ENCODE measurements around the gene C5. TPM values are rescaled to one million over a fixed set of nuclear protein-coding genes. Genes with fewer than 3 reads are reported as not detected.

C5 gene
- total RNA-seq, 2 donors from 2014 or later, result 1.5 to 1.6 TPM

DNA sequence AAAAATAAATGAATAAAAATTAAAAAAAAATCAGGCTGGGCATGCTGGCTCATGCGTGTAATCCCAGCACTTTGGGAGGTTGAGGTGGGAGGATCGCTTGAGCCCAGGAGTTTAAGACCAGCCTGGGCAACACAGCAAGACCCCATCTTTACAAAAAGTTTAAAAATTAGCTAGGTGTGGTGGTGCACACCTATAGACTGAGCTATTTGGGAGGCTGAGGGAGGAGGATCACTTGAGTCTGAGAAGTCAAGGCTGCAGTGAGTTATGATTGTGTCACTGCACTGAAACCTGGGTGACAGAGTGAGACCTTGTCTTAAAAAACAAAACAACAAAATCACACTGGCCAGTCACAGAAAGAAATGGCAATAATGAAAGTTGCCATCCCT lies 21.3 kb upstream of the C5 start:
- no peaks in the 10 kb centered on the region for H3K9me3 ChIP-seq
- H3K27me3 ChIP-seq, result no peaks in the 10 kb centered on the region
- peak overlapping the region; percentile 7 for H3K27ac ChIP-seq
- DNase-seq, result no peak
- H3K36me3 ChIP-seq, result no peaks in the 10 kb centered on the region
- no peak overlapping the region for H3K9ac ChIP-seq (ENCODE audit: low read depth in 2 of 2, low read length in 2 of 2)
- intact Hi-C loops (cut with DNase I), result no loop called here
- peak overlapping the region; percentile 8 for H3K4me3 ChIP-seq
- H3K4me1 ChIP-seq, result no peaks in the 10 kb centered on the region
- TF ChIP-seq, protein P1, sequence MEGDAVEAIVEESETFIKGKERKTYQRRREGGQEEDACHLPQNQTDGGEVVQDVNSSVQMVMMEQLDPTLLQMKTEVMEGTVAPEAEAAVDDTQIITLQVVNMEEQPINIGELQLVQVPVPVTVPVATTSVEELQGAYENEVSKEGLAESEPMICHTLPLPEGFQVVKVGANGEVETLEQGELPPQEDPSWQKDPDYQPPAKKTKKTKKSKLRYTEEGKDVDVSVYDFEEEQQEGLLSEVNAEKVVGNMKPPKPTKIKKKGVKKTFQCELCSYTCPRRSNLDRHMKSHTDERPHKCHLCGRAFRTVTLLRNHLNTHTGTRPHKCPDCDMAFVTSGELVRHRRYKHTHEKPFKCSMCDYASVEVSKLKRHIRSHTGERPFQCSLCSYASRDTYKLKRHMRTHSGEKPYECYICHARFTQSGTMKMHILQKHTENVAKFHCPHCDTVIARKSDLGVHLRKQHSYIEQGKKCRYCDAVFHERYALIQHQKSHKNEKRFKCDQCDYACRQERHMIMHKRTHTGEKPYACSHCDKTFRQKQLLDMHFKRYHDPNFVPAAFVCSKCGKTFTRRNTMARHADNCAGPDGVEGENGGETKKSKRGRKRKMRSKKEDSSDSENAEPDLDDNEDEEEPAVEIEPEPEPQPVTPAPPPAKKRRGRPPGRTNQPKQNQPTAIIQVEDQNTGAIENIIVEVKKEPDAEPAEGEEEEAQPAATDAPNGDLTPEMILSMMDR (IDR thresholded peaks at IDR 0.05), result no peak

- Histone ChIP-seq H3K9ac (ENCODE audit: low read depth in 2 of 2, low read length in 2 of 2) (no peak overlapping the region), H3K4me3 (no peak overlapping the region), H3K27ac (no peak overlapping the region), H3K4me1 (no peaks in the 10 kb centered on the region), H3K9me3 (no peaks in the 10 kb centered on the region), H3K36me3 (no peaks in the 10 kb centered on the region), H3K27me3 (no peaks in the 10 kb centered on the region)
- TF ChIP-seq, protein P1 (IDR thresholded peaks at IDR 0.05), result no peak
- intact Hi-C loops (cut with DNase I), result no loop called here
- DNase-seq, result no peak
Observed at GRCh38 chr9:121069396-121069795, 19.3 kb upstream of the C5 start.

DNA sequence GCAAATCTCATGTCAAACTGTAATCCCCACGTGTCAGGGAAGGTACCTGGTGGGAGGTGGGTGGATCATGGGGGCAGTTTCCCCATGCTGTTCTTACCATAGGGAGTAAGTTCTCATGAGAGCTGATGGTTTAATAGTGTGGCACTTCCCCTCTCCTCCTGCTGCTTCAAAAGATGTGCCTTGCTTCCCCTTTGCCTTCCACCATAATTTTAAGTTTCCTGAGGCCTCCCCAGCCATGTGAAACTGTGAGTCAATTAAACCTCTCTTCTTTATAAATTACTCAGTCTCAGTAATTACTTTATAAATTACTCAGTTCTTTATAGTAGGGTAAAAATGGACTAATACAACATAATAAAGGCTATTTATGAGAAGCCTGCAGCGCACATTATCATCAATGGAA lies 17.6 kb upstream of the C5 start:
- H3K4me3 ChIP-seq, result no peak overlapping the region
- TF ChIP-seq, protein P1 (IDR thresholded peaks at IDR 0.05), result no peak
- H3K27me3 ChIP-seq, result no peaks in the 10 kb centered on the region
- intact Hi-C loops (cut with DNase I), result no loop called here
- no peak overlapping the region for H3K27ac ChIP-seq
- DNase-seq, result no peak
- H3K9ac ChIP-seq (ENCODE audit: low read depth in 2 of 2, low read length in 2 of 2), result no peak overlapping the region
- H3K36me3 ChIP-seq, result no peaks in the 10 kb centered on the region
- no peaks in the 10 kb centered on the region for H3K4me1 ChIP-seq
- H3K9me3 ChIP-seq, result no peaks in the 10 kb centered on the region

DNA sequence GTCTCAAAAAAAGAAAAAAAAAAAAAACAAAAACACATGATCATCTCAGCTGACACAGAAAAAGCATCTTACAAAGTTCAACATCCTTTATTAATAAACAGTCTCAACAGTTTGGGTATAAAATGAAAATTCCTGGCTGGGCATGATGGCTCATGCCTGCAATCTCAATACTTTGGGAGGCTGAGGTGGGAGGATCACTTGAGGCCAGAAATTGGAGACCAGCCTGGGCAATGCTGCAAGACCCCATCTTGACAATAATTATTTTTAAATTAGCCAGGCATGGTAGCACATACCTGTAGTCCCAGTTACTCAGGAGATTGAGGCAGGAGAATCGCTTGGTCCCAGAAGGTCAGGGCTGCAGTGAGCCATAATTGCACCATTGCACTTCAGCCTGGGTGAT lies 16.8 kb upstream of the C5 start:
- Histone ChIP-seq H3K27me3 (no peaks in the 10 kb centered on the region), H3K4me3 (no peak overlapping the region), H3K9me3 (no peaks in the 10 kb centered on the region), H3K9ac (ENCODE audit: low read depth in 2 of 2, low read length in 2 of 2) (no peak overlapping the region), H3K36me3 (no peaks in the 10 kb centered on the region), H3K4me1 (no peaks in the 10 kb centered on the region), H3K27ac (no peak overlapping the region)
- intact Hi-C loops (cut with DNase I), result no loop called here
- TF ChIP-seq, protein P1 (IDR thresholded peaks at IDR 0.05), result no peak
- no peak for DNase-seq

DNA sequence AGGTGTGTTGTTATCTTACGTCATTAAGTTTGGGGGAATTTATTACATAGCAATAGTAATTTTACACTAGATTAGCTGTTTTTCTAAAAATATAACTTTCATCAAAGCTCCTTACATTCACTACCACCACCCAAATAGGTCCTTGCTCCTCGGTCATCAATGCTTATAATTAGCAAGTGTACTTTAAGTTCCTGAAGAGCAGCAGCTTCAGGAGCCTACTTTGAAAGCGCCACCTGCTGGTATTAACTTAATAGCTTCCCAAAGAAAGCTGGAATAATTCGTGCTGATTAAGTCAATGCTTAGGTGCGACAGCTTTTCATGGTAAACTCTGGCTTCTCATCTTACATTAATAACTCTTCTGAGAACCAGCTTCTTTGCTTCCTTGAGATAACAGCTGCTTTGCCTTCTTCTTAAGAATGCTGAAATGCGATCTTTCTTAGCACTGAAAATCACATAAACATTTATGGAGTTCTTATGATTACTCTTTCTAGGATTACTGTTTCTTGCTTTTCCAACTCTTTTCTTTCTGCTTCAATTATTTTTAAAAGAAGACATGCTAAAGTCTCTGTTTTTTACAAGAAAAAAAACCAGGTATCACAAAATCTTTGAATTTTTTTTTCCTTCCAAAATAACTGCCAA lies 10.0 kb upstream of the C5 start:
- Histone ChIP-seq H3K27ac (no peak overlapping the region), H3K4me1 (no peaks in the 10 kb centered on the region), H3K4me3 (no peak overlapping the region), H3K9me3 (no peaks in the 10 kb centered on the region), H3K27me3 (no peaks in the 10 kb centered on the region), H3K36me3 (no peaks in the 10 kb centered on the region), H3K9ac (ENCODE audit: low read depth in 2 of 2, low read length in 2 of 2) (no peak overlapping the region)
- TF ChIP-seq, protein P1 (IDR thresholded peaks at IDR 0.05), result peak; percentile 65
- DNase-seq, result peak; percentile 30
- intact Hi-C loops (cut with DNase I), result loop anchor here (5.0 kb wide), 2 partner anchors 68 to 303 kb away; no protein-coding TSS in a partner anchor
